Epidermal melanocyte (primary cell): Measurements from ENCODE around the gene TTC19.
"Not testable (repeated sequence)": the region's sequence is repeated elsewhere in the genome, so short reads cannot be mapped to it uniquely, and the experiment has no call there.

Source experiments
- DNase-seq: peaks from one replicate; pipeline ENCODE4 v3.0.0; 2011; ENCODE audit warnings: low spot score; ENCODE audit not compliant: insufficient read length

Gene TTC19

GRCh38 chr17:15972497-15972951 is 27.1 kb upstream of the TTC19 start:
- DNase-seq: no peak

- DNase-seq: no peak
Measured at GRCh38 chr17:15973016-15973415, 26.6 kb upstream of the TTC19 start.

GRCh38 chr17:15973834-15974233 is 25.8 kb upstream of the TTC19 start:
- DNase-seq: no peak

DNA sequence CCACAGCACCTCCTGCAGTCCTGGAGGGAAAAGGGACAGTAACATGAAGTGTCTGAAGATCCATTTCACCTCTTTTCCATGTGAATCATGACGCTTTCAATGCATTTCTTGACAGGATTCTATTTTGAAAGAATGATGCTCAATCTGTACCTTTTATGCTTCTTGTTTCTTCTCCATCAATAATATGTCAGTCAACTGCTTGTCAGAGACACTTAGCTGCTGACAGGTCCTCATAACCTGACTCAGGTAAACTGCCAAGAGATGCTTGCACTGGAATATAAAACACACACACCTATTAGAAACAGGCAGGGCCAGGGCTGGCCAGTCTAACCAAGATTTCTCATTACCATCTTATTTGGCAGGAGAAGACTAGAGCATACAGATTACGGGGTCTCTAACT is 21.7 kb upstream of the TTC19 start:
- no peak for DNase-seq

GRCh38 chr17:15978606-15979005 is 21.0 kb upstream of the TTC19 start:
- DNase-seq: no peak

DNA sequence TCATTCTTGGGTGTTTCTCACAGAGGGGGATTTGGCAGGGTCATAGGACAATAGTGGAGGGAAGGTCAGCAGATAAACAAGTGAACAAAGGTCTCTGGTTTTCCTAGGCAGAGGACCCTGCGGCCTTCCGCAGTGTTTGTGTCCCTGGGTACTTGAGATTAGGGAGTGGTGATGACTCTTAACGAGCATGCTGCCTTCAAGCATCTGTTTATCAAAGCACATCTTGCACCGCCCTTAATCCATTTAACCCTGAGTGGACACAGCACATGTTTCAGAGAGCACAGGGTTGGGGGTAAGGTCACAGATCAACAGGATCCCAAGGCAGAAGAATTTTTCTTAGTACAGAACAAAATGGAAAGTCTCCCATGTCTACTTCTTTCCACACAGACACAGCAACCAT is 20.6 kb upstream of the TTC19 start:
- DNase-seq: not testable (repeated sequence)

DNA sequence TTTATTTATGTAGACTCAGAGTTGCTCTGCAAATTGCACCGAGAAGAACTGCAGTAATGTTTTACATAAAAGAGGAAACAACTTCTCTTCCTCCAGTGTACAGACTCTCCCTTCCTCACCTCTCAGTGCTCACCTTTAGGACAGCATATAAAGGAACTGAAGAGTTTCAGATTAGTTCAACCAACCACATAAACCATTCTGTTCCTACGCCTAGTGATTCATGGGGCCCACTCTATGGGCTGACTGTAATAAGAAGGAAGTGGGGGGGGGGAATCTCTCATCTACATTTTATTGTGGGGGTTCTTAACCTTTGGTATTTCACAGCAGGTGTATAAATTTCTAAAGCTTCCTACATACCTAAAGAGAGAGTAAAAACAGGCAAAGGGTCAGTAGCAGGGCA is 18.4 kb upstream of the TTC19 start:
- DNase-seq: no peak

- no peak for DNase-seq
Measured at GRCh38 chr17:15981646-15982580, 17.7 kb upstream of the TTC19 start.

DNA sequence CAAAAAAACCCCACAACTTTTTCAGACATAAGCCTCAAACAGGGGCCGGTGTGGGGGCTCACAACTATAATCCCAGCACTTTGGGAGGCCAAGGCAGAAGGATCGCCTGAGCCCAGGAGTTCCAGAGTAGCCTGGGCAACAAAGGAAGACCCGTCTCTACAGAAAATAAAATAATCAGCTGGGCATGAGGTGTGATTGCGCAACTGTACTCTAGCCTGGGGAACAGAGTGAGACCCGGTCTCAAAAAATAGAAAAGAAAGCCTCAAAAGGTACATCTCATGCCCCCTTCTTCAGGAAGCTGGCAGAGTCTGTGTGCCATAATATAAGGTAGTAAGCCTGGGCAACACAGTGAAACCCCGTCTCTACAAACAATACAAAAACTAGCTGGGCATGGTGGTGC is 3.3 kb upstream of the TTC19 start:
- no peak for DNase-seq

DNA sequence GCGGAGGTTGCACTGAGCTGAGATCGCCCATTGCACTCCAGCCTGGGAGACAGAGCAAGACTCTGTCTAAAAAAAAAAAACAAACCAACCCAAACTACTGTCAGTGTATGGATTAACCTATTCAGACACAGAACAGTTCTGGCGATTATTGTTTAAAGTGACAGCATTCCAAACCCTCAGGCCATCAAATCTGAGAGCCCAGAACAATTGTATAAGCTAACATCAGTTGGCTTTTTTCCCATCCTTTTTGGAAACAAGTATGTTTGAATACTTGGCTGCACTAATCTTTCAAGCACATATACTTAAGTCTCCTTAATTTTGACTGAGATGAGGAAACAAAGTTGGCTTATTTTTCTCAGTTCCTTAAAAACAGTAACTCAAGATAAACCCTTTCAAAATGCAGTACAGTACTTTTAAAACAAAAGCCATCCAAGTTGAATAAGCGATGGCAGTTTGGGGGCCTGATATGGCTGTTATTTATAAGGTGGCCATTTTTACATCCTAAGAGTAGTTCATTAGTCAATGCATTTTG is 1.5 kb upstream of the TTC19 start:
- no peak for DNase-seq

DNA sequence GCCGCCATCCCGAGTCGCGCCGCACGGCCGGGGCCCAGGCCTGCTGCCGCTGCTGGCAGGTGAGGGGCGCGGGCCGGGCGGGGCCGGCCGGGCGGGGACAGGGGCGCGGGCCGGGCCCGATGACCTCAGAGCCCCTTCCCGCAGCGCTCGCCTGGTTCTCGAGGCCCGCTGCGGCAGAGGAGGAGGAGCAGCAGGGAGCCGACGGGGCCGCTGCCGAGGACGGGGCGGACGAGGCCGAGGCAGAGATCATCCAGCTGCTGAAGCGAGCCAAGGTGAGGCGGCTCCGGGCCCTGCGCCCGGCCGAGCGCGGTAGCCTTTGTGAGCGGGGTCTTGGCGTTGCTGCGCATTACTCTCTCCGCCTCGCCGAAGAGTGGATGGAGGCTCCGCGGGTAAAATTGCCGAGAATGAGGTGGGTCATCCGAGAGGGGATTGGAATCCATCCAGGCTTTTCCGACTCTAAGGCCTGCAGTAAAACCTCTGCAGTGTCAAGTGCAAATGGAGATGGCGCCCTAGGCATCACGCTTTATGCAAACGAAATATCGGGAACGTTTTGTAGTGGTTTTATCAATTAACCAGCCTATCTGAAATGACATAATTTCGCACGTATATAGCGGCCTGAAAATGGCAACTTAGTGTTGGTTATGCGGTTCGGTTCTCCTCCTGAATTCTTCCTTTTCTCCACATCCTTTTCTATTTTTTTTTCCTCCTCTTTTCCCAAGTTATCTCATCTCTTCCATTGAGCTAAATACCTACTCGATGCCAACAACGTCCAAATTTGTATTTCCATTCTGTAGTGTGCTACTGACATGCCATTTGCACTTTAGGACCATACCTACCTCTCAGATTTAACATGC is 577 bp downstream of the TTC19 start:
- no peak for DNase-seq

DNA sequence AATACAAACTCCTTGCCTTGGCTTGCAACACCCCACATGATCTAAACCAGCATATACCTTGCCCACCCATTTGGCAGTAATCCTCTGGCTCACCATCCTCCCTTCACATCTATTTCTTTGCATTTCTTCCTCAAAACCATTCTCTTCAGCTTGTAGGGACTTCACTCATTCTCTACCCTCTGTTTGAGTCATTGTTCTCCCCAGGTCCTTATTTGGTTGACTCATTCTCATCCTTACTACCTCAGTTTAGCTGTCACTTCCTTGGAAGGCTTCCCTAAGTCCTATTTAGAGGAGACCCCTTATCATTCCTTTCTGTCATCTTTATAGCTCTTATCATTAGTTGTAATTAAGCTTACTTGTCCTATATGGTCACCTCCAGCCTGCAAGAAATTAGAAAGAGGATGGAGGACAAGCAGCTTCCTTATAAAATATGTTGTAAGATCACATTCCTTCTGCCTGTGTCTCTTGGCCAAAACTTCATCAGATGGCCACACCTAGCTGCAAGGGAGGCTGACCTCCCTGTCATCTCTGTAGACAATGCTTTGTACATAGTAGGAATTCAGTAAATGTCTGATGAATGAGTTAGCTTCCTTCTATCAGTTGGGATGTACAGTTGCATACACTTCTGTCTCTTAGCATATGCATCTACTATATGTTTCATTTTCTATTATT is 1.7 kb downstream of the TTC19 start:
- DNase-seq: no peak

DNA sequence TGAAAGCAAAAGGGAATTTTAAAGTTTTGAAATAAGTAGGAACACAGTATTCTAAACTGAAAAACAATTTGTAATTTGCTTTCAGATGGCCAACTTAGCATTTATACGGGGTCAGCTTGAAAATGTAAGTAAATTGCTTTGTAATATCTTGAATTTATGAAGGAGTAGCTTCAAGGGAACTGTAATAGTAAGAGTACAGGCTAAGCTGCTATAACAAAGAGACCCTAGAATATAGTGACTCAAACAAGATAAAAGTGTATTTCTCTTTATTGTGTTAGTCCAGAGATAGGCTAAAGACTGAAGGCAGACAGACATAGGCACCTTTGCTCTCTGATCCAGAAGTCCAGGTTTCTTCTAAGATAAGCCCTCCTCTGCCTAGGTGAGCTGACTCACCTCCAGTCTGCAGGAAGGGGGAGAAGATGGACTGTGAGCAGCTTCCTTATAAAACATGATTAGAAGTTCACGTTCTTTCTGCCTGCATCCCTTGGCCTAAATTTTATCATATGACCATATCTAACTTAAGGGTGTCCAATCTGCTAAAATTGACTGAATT is 3.2 kb downstream of the TTC19 start:
- no peak for DNase-seq

DNA sequence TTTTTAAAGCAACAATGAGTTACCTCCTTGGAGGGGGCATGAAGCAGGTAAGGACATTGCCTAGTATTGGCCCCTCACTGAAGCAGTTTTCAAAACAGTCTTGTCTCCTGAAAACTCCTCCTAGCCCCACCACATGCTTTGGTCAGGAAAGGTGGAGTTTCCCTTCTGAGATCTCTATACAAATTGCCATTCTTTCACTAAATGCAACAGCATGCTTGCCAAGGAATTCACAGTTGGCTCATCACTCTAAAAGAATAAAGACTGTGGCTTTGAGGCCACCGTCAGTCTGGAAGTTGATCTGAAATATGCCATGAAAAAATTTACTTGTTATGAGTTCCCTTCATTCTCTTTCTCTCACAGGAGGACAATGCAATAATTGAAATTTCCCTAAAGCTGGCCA is 4.2 kb downstream of the TTC19 start:
- DNase-seq: no peak

DNA sequence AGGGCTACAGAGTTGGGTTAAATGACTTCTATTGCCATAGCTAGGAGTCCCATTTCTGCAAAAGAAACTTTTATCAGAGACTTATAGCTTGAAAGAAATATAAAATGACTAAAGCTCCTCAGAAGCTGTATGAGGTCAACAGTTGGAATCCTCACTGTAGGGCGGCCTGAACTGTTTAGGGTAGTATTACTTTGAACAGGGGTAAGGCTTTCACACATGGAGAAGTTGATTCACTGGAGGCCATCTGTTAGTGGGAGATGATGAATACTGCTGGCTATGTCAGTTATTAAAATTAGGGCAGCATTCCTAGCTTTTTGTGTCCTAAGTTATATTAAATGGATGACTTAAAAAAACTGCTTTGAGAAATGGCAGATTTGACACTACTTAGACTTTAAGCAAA is 6.0 kb downstream of the TTC19 start:
- no peak for DNase-seq

GRCh38 chr17:16007439-16007838 is 7.8 kb downstream of the TTC19 start:
- no peak for DNase-seq

GRCh38 chr17:16013943-16014407 is 14.4 kb downstream of the TTC19 start:
- DNase-seq: no peak

DNA sequence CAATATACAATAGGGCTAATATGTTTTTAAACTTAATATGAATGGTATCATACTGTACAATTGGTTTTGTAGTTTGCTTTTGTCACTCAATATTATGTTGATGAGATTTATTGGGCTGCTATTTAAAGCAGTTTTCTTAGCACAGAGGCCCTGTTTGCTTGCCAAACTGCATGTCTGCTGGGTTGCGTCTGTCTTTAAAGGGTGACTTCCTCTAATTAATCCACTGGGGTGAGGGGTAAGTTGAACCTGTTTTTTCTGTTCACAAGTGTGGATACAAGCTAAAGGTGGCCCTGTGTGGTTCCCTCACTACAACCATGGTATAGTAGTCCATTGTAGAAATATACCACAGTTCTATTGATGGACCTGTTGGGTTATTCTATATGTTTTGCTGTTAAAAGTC is 19.7 kb downstream of the TTC19 start:
- no peak for DNase-seq

GRCh38 chr17:16023881-16024280 is 24.3 kb downstream of the TTC19 start:
- no peak for DNase-seq

- DNase-seq: no peak
Measured at GRCh38 chr17:16025202-16025601, 25.6 kb downstream of the TTC19 start.

DNA sequence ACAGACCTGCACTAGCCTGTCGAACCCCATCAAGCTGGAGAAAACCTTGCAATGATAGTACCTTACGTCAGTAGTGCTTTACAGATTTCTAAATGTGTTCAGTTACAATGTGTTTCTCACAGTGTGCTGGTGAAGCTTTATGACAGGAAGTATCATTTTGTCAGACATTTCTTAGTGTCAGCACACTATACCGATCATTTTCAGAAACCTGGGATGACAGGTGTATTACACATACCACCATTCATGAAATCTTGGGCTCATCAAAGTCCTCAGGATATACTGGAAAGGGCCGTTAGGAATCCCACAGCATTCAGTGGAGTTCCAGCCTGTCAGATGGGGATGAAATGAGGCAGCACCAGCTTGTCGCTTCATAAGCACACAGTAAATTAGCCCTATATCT is 27.3 kb downstream of the TTC19 start:
- DNase-seq: no peak
